IPS-15b (cell line): ENCODE data around the gene SND1.

Source experiments
- H3K27me3 ChIP-seq: one replicate; pipeline ENCODE4 v1.6.1; 2013; ENCODE audit warnings: low read length; ENCODE audit not compliant: control insufficient read depth, insufficient read depth
- H3K36me3 ChIP-seq: one replicate; pipeline ENCODE4 v1.6.1; 2013; ENCODE audit warnings: low read length; ENCODE audit not compliant: control insufficient read depth, insufficient read depth
- H3K4me1 ChIP-seq: one replicate; pipeline ENCODE4 v1.6.1; 2013; ENCODE audit warnings: mild to moderate bottlenecking, low read length; ENCODE audit not compliant: control insufficient read depth, insufficient read depth
- H3K4me3 ChIP-seq: one replicate; pipeline ENCODE4 v1.5.1; 2013; ENCODE audit warnings: low read depth, low read length
- H3K9ac ChIP-seq: one replicate; pipeline ENCODE4 v1.6.1; 2013; ENCODE audit warnings: low read depth, mild to moderate bottlenecking, low read length
- H3K9me3 ChIP-seq: one replicate; pipeline ENCODE4 v1.6.1; 2013; ENCODE audit warnings: mild to moderate bottlenecking, low read length; ENCODE audit not compliant: control insufficient read depth, insufficient read depth

Gene SND1

DNA sequence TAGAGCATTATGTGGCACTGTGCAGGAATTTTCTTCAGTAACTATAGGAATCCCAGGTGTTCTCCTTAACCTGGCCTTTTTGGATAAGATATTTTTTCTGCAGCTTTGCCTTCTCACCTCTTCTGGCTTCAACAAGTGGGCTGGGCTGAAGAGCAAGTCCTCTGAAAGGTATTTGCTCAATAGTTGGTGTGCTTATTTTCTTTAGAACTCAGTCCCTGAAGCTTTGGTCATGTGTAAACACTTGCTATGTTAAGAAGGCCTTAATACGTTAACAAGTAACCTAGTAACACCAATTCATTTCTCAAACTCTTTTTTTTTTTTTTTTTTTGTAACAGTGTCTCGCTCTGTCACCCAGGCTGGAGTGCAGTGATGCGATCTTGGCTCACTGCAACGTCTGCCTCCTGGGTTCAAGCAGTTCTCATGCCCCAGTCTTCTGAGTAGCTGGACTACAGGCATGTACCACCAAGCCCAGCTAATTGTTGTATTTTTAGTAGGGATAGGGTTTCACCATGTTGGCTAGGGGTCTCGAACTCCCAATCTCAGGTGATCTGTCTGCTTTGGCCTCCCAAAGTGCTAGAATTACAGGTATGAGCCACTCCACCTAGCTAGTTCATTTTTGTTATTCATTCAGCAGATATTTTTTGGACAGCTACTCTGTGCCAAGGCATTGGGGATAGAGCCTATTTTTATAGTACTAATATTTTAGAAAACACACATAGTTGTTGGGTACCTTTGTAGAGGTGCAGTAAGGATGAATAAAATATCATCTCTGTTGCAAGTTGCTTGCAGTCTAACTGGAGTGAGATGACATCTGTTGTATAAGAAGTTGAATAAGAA is 164.6 kb downstream of the SND1 start:
- H3K27me3 ChIP-seq, result no peaks in the 10 kb centered on the region
- H3K4me3 ChIP-seq, result no peak overlapping the region
- H3K4me1 ChIP-seq, result peaks cover 28% of the 10 kb centered on the region
- H3K9me3 ChIP-seq, result no peaks in the 10 kb centered on the region
- H3K36me3 ChIP-seq, result no peaks in the 10 kb centered on the region
- no peak overlapping the region for H3K9ac ChIP-seq

- no peaks in the 10 kb centered on the region for H3K9me3 ChIP-seq
- no peak overlapping the region for H3K9ac ChIP-seq
- H3K4me1 ChIP-seq, result peaks cover 23% of the 10 kb centered on the region
- H3K27me3 ChIP-seq, result no peaks in the 10 kb centered on the region
- no peaks in the 10 kb centered on the region for H3K36me3 ChIP-seq
- H3K4me3 ChIP-seq, result no peak overlapping the region
Observed at GRCh38 chr7:127817466-127817865, 165.5 kb downstream of the SND1 start.

- Histone ChIP-seq H3K4me1 (peaks cover 19% of the 10 kb centered on the region), H3K4me3 (no peak overlapping the region), H3K9ac (no peak overlapping the region), H3K9me3 (no peaks in the 10 kb centered on the region), H3K36me3 (no peaks in the 10 kb centered on the region), H3K27me3 (no peaks in the 10 kb centered on the region)
Observed at GRCh38 chr7:127818306-127818705, 166.3 kb downstream of the SND1 start.

- H3K4me3 ChIP-seq, result no peak overlapping the region
Observed at GRCh38 chr7:127819975-127820731, 168.2 kb downstream of the SND1 start.

DNA sequence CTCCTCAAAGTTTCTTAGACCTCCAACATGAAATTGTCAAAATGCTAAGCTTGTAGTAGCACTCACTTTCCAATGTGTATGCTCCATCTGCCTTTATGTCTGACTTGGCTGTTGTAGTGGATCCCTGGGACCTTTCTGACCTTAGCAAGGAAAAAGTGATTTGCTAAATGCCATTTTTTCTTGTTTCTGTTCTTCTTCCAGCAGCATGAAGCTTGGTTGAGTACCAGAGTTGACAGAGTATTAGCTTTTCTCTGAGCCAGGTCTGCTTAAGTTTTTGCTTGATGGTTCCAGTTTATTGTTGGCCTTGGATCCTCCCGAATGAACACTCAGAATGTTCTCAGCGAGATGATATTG is 168.7 kb downstream of the SND1 start:
- H3K4me3 ChIP-seq, result no peak overlapping the region
- H3K27me3 ChIP-seq, result no peaks in the 10 kb centered on the region
- H3K9ac ChIP-seq, result no peak overlapping the region
- no peaks in the 10 kb centered on the region for H3K36me3 ChIP-seq
- no peaks in the 10 kb centered on the region for H3K9me3 ChIP-seq
- H3K4me1 ChIP-seq, result peaks cover 12% of the 10 kb centered on the region

More at GRCh38 chr7:127819975-127820731, 168.2 kb downstream of the SND1 start:
- H3K9ac ChIP-seq, result no peak overlapping the region
- no peaks in the 10 kb centered on the region for H3K36me3 ChIP-seq
- H3K27me3 ChIP-seq, result no peaks in the 10 kb centered on the region
- no peaks in the 10 kb centered on the region for H3K9me3 ChIP-seq
- H3K4me1 ChIP-seq, result peaks cover 15% of the 10 kb centered on the region

- Histone ChIP-seq H3K27me3 (no peaks in the 10 kb centered on the region), H3K9ac (no peak overlapping the region), H3K4me3 (no peak overlapping the region), H3K36me3 (no peaks in the 10 kb centered on the region), H3K4me1 (peaks cover 12% of the 10 kb centered on the region), H3K9me3 (no peaks in the 10 kb centered on the region)
Observed at GRCh38 chr7:127821146-127821545, 169.2 kb downstream of the SND1 start.

DNA sequence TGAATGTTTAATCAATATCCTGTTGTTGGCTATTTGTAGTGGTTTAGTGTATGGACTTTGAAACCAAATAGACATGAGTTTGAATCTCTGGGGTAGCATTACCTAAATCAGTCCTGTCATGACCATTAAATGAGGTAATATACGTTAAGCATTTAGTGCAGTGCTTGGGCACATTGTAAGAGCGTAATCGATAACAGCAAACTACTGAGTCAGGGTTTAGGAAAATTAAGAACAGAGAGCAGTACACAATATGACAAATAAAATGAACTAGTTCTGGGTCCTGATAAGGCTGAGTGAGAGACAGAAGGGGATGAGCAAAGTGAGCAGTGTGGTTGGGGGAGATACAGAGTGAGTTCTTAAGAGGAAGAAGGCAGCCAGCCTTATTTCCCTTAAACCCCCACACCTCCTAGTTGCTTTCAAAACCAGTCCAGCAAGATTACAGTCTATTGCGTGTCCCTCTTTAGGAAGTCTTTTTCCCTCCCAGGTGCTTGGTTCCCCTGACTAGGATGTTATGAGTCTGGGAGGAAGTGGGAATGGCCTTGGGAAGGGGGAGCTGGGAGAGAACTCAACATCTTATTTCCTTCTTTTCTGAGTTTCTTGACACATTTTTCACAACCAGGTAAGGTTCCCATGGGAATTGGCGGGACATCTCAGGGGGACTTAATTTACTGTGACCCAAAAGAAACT is 171.0 kb downstream of the SND1 start:
- Histone ChIP-seq H3K36me3 (no peaks in the 10 kb centered on the region), H3K9ac (no peak overlapping the region), H3K4me3 (no peak overlapping the region), H3K4me1 (peaks cover 12% of the 10 kb centered on the region), H3K27me3 (no peaks in the 10 kb centered on the region), H3K9me3 (no peaks in the 10 kb centered on the region)

- Histone ChIP-seq H3K9me3 (no peaks in the 10 kb centered on the region), H3K4me3 (no peak overlapping the region), H3K4me1 (peaks cover 14% of the 10 kb centered on the region), H3K36me3 (no peaks in the 10 kb centered on the region), H3K27me3 (no peaks in the 10 kb centered on the region), H3K9ac (no peak overlapping the region)
Observed at GRCh38 chr7:127824682-127825081, 172.7 kb downstream of the SND1 start.

DNA sequence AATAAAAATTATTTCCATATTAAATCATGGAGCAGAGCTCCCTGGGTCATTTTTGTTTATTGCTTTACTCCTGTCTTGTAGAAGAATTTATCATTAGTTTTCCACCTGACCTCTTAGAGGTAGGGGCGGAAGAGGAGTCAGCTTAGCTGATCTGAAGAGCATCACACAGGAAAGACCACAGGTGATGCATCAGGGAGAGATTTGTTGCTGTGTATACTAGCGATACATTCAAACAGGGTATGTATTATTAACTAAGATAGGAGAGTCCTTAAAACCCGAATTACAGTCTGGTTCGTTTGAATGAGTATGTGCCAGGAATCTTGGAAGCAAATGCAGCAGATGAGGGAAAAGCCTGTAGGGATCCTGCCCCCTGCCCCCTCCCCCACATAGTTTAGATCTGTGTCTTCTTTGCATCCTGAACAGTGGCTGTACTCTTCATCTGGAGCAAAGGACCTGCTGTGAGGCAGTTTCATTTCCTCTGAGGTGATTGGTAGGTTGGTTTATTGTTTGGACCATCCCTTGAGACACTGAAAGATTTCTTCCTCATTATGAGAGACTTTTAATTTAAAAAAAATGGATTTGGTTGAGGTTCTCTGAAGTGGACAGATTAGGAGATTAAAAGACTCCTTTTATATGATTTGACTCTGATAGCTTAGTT is 177.0 kb downstream of the SND1 start:
- no peaks in the 10 kb centered on the region for H3K27me3 ChIP-seq
- no peak overlapping the region for H3K9ac ChIP-seq
- no peaks in the 10 kb centered on the region for H3K9me3 ChIP-seq
- H3K36me3 ChIP-seq, result no peaks in the 10 kb centered on the region
- peaks cover 2% of the 10 kb centered on the region for H3K4me1 ChIP-seq
- no peak overlapping the region for H3K4me3 ChIP-seq

- Histone ChIP-seq H3K9me3 (no peaks in the 10 kb centered on the region), H3K4me3 (no peak overlapping the region), H3K4me1 (peaks cover 2% of the 10 kb centered on the region), H3K36me3 (no peaks in the 10 kb centered on the region), H3K9ac (no peak overlapping the region), H3K27me3 (no peaks in the 10 kb centered on the region)
Observed at GRCh38 chr7:127831318-127832219, 179.6 kb downstream of the SND1 start.

- Histone ChIP-seq H3K9ac (no peak overlapping the region), H3K9me3 (peaks cover 3% of the 10 kb centered on the region), H3K4me3 (no peak overlapping the region), H3K4me1 (peaks cover 2% of the 10 kb centered on the region), H3K36me3 (no peaks in the 10 kb centered on the region), H3K27me3 (no peaks in the 10 kb centered on the region)
Observed at GRCh38 chr7:127832592-127832991, 180.6 kb downstream of the SND1 start.
